ENCODE results near the gene FKBP1A.

FKBP1A gene

DNA sequence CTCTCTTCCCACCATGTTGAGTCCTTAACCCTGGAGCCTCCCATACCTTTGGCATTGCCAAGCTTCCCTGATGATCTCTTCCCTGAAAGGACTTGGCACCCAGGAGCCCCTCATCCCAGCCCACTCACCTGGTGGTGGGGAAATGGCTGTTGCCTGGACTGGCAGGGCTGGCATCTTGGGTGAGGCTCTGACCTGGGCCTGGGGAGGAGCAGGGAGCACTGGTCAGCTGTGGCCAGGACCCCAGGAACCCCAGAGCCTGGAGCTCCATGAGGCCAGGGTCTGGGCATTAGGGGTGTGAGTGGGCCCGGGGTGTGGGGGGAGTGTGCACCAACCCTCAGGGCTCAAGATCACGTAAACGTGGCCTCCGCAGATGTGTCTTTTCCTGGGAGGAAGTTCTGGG, 73.4 kb downstream of the FKBP1A start:
- no peak for TF ChIP-seq CTCF (IDR thresholded peaks at IDR 0.05)
- Histone ChIP-seq H3K4me3 (no peak overlapping the region), H3K27ac (no peak overlapping the region)
- DNase-seq (ENCODE audit: low spot score): no peak

GRCh38 chr20:1319051-1319450, 73.8 kb downstream of the FKBP1A start:
- Histone ChIP-seq H3K27ac (no peak overlapping the region), H3K4me3 (no peak overlapping the region)
- TF ChIP-seq CTCF (IDR thresholded peaks at IDR 0.05): no peak
- no peak for DNase-seq (ENCODE audit: low spot score)

Data from coronary artery (tissue), 2 donors.